Ascending aorta (tissue), 2 donors: ENCODE data around the gene PIGL. TPM values are rescaled to one million over a fixed set of nuclear protein-coding genes. Genes with fewer than 3 reads are reported as not detected.
A peak's percentile ranks its signal among the peaks of the same experiment; 100 is the strongest.

Experiments
- DNase-seq, 2 donors: peaks; one replicate each; pipeline ENCODE4 v3.0.0-alpha.2; 2019; ENCODE audit warnings: low spot score in 2 of 2
- H3K27ac ChIP-seq, 2 donors: fragments of 200-600 bp; sonication (generic); one replicate each; pipeline ENCODE4 v1.5.1; 2016 to 2017; ENCODE audit warnings: mild to moderate bottlenecking in 1 of 2
- H3K27me3 ChIP-seq: fragments of 200-600 bp; sonication (generic); one replicate; pipeline ENCODE4 v1.5.1; 2017
- H3K36me3 ChIP-seq, 2 donors: fragments of 200-600 bp; sonication (generic); one replicate each; pipeline ENCODE4 v1.5.1; 2016
- H3K4me1 ChIP-seq, 2 donors: fragments of 200-600 bp; sonication (generic); one replicate each; pipeline ENCODE4 v1.5.1; 2016 to 2017; ENCODE audit warnings: mild to moderate bottlenecking in 1 of 2
- H3K4me3 ChIP-seq, 2 donors: fragments of 200-600 bp; sonication (generic); one replicate each; pipeline ENCODE4 v1.5.1; 2016 to 2017; ENCODE audit warnings: mild to moderate bottlenecking in 1 of 2
- H3K9me3 ChIP-seq, 2 donors: fragments of 200-600 bp; sonication (generic); one replicate each; pipeline ENCODE4 v1.5.1; 2016
- CTCF ChIP-seq, 3 experiments: fragments of 200-600 bp in 2 of 3; fragments of 450-650 bp in 1 of 3; sonication (generic) in 2 of 3; IDR thresholded peaks; one replicate each; pipeline ENCODE4 v1.5.1; 2016 to 2019; ENCODE audit warnings: antibody characterized with exemption in 3 of 3, mild to moderate bottlenecking in 1 of 3, moderate library complexity in 1 of 3
- intact Hi-C: fragments of 100-400 bp; cut with DNase I; formaldehyde crosslinking; loops from one replicate; pipeline ENCODE4 v1.15.1; 2023
- total RNA-seq: library from RNA; depleted of rRNA; stranded (reverse); fragments of >200 nt; gene quantifications from one replicate; pipeline ENCODE4 v1.1.0, GENCODE V29; 2016

Gene PIGL
- total RNA-seq, 1 donor from 2014 or later: 6.2 TPM

GRCh38 chr17:16297367-16298139, 80.5 kb downstream of the PIGL start:
- no peaks in the 10 kb centered on the region for H3K9me3 ChIP-seq
- DNase-seq: no peak
- no peak for TF ChIP-seq CTCF (IDR thresholded peaks at IDR 0.05)
- no peak overlapping the region for H3K27ac ChIP-seq
- intact Hi-C loops: no loop called here
- H3K4me1 ChIP-seq: peaks cover 0 to 2% of the 10 kb centered on the region in 2 donors
- H3K36me3 ChIP-seq: peaks cover 0 to 4% of the 10 kb centered on the region in 2 donors
- H3K27me3 ChIP-seq: no peaks in the 10 kb centered on the region
- H3K4me3 ChIP-seq: no peak overlapping the region

GRCh38 chr17:16298140-16298662, 81.2 kb downstream of the PIGL start:
- Histone ChIP-seq H3K4me1 (peaks cover 0 to 2% of the 10 kb centered on the region in 2 donors), H3K27ac (no peak overlapping the region), H3K36me3 (peaks cover 0 to 7% of the 10 kb centered on the region in 2 donors), H3K27me3 (no peaks in the 10 kb centered on the region), H3K4me3 (no peak overlapping the region), H3K9me3 (no peaks in the 10 kb centered on the region)
- TF ChIP-seq CTCF (IDR thresholded peaks at IDR 0.05): no peak
- intact Hi-C loops: no loop called here
- DNase-seq: no peak

GRCh38 chr17:16300554-16300953, 83.5 kb downstream of the PIGL start:
- Histone ChIP-seq H3K4me1 (peaks cover 0 to 2% of the 10 kb centered on the region in 2 donors), H3K4me3 (no peak overlapping the region), H3K27me3 (no peaks in the 10 kb centered on the region), H3K36me3 (peaks cover 2 to 7% of the 10 kb centered on the region in 2 donors), H3K27ac (peak overlapping the region in 1 of 2 donors; percentile 15), H3K9me3 (no peaks in the 10 kb centered on the region)
- TF ChIP-seq CTCF (IDR thresholded peaks at IDR 0.05): no peak
- intact Hi-C loops: no loop called here
- DNase-seq: no peak

GRCh38 chr17:16301963-16302855, 85.2 kb downstream of the PIGL start:
- DNase-seq: no peak
- Histone ChIP-seq H3K4me3 (no peak overlapping the region), H3K4me1 (peaks cover 0 to 2% of the 10 kb centered on the region in 2 donors), H3K9me3 (no peaks in the 10 kb centered on the region), H3K27ac (no peak overlapping the region), H3K27me3 (no peaks in the 10 kb centered on the region), H3K36me3 (peaks cover 7% of the 10 kb centered on the region in 2 donors)
- no peak for TF ChIP-seq CTCF (IDR thresholded peaks at IDR 0.05)
- intact Hi-C loops: no loop called here

- intact Hi-C loops: no loop called here
- Histone ChIP-seq H3K27me3 (no peaks in the 10 kb centered on the region), H3K9me3 (no peaks in the 10 kb centered on the region), H3K36me3 (peaks cover 7% of the 10 kb centered on the region in 2 donors), H3K4me1 (peaks cover 0 to 2% of the 10 kb centered on the region in 2 donors), H3K27ac (no peak overlapping the region), H3K4me3 (no peak overlapping the region)
- TF ChIP-seq CTCF (IDR thresholded peaks at IDR 0.05): no peak
- DNase-seq: no peak
Observed at GRCh38 chr17:16302856-16303255, 85.8 kb downstream of the PIGL start.
